H1 (cell line): Measurements from ENCODE around the gene FYB2. TPM values are rescaled to one million over a fixed set of nuclear protein-coding genes. Genes with fewer than 3 reads are reported as not detected.

Experiments
- CTCF ChIA-PET: fragments of 300-600 bp; sonication (Branson Sonifier 250); formaldehyde crosslinking; loops from one replicate; lab custom pipeline; 2021; ENCODE audit not compliant: partially characterized antibody; lab: Charles Lee
- POLR2A ChIA-PET: fragments of 300-600 bp; sonication (Branson Sonifier 250); formaldehyde crosslinking; loops from one replicate; lab custom pipeline; 2021; ENCODE audit warnings: inconsistent platforms; ENCODE audit not compliant: partially characterized antibody; lab: Charles Lee
- DNase-seq, 2 experiments: peaks; one replicate each; pipeline versions ENCODE4 v3.0.0 to v3.0.0-alpha.2; 2010 to 2022; ENCODE audit warnings: low spot score in 2 of 2, low read depth in 1 of 2, mixed read lengths in 1 of 2
- FAIRE-seq: peaks from 2 replicates; lab custom pipeline; 2011; peaks lifted over from hg19 to GRCh38; lab: Jason Lieb, UNC
- H2AFZ ChIP-seq: 2 replicates; pipeline ENCODE4 v1.8.1; 2012; ENCODE audit warnings: low read length, inconsistent platforms
- H2AK5ac ChIP-seq: 2 replicates; pipeline ENCODE4 v1.6.1; 2013; ENCODE audit warnings: low read depth, low read length
- H2BK120ac ChIP-seq: replicated peaks from 2 replicates; pipeline ENCODE3; 2013; ENCODE audit warnings: low read depth, low read length, inconsistent platforms
- H2BK12ac ChIP-seq: 2 replicates; pipeline ENCODE4 v1.6.1; 2013; ENCODE audit warnings: low read depth, low read length
- H2BK15ac ChIP-seq: 2 replicates; pipeline ENCODE4 v1.6.1; 2013; ENCODE audit warnings: low read length
- H2BK20ac ChIP-seq: 2 replicates; pipeline ENCODE4 v1.6.1; 2013; ENCODE audit warnings: low read length
- H2BK5ac ChIP-seq: 2 replicates; pipeline ENCODE4 v1.6.1; 2013; ENCODE audit warnings: low read depth, low read length
- H3K14ac ChIP-seq: 2 replicates; pipeline ENCODE4 v1.6.1; 2013; ENCODE audit warnings: inconsistent platforms; ENCODE audit not compliant: insufficient read length
- H3K18ac ChIP-seq: 2 replicates; pipeline ENCODE4 v1.6.1; 2013; ENCODE audit warnings: low read length; ENCODE audit errors: extremely low read depth
- H3K23ac ChIP-seq: 2 replicates; pipeline ENCODE4 v1.6.1; 2013; ENCODE audit warnings: inconsistent platforms; ENCODE audit not compliant: insufficient read length
- H3K23me2 ChIP-seq: 2 replicates; pipeline ENCODE4 v1.6.1; 2013; ENCODE audit warnings: low read depth, low read length
- H3K27ac ChIP-seq: 2 replicates; pipeline ENCODE4 v1.6.1; 2011; ENCODE audit warnings: low read depth, low read length, inconsistent platforms
- H3K27me3 ChIP-seq, 4 experiments: replicated peaks in 1 of 4; 1 replicate in 1 of 4; 2 replicates in 3 of 4; pipeline versions ENCODE4 v1.6.1 to v1.8.1; 2011 to 2013; ENCODE audit warnings: low read length in 3 of 4, mild to moderate bottlenecking in 3 of 4, inconsistent platforms in 2 of 4, mixed read lengths in 2 of 4, moderate library complexity in 1 of 4; ENCODE audit not compliant: control insufficient read depth in 3 of 4, insufficient read depth in 3 of 4; ENCODE audit errors: extremely low read depth in 1 of 4
- H3K36me3 ChIP-seq, 4 experiments: 2 replicates each; pipeline versions ENCODE4 v1.6.1 to v1.8.1; 2011 to 2013; ENCODE audit warnings: mild to moderate bottlenecking in 4 of 4, low read length in 3 of 4, moderate library complexity in 2 of 4, control low read depth in 1 of 4, inconsistent platforms in 1 of 4; ENCODE audit not compliant: insufficient read depth in 4 of 4, control insufficient read depth in 2 of 4
- H3K4ac ChIP-seq: replicated peaks from 2 replicates; pipeline ENCODE3; 2013; ENCODE audit warnings: low read length, low read depth, mixed read lengths, inconsistent platforms; ENCODE audit not compliant: insufficient read length
- H3K4me1 ChIP-seq, 4 experiments: replicated peaks in 1 of 4; 1 replicate in 1 of 4; 2 replicates in 3 of 4; pipeline versions ENCODE4 v1.6.1 to v1.8.1; 2011 to 2013; ENCODE audit warnings: low read length in 3 of 4, inconsistent platforms in 2 of 4, mixed read lengths in 1 of 4; ENCODE audit not compliant: insufficient read depth in 4 of 4, control insufficient read depth in 3 of 4
- H3K4me2 ChIP-seq, 2 experiments: 2 replicates each; pipeline versions ENCODE4 v1.6.1 to v1.8.1; 2011 to 2013; ENCODE audit warnings: low read depth in 2 of 2, low read length in 2 of 2, control low read depth in 1 of 2, inconsistent platforms in 1 of 2, mild to moderate bottlenecking in 1 of 2; ENCODE audit not compliant: insufficient read depth in 1 of 2
- H3K4me3 ChIP-seq, 4 experiments: fragments of 200-600, 300-600 bp in 1 of 4; sonication (generic), shearing (Covaris generic), sonication (Bioruptor Twin) in 1 of 4; 2 replicates each; pipeline versions ENCODE4 v1.5.1 to v1.8.1; 2011 to 2016; ENCODE audit warnings: low read length in 4 of 4, low read depth in 3 of 4, control low read depth in 2 of 4, inconsistent platforms in 2 of 4, mild to moderate bottlenecking in 2 of 4, mixed read lengths in 1 of 4, moderate library complexity in 1 of 4; ENCODE audit not compliant: insufficient read depth in 2 of 4; ENCODE audit errors: extremely low read depth in 1 of 4
- H3K56ac ChIP-seq: replicated peaks from 2 replicates; pipeline ENCODE3; 2013; ENCODE audit warnings: low read depth, mild to moderate bottlenecking, mixed read lengths, low read length, inconsistent platforms; ENCODE audit not compliant: insufficient read length
- H3K79me1 ChIP-seq: 2 replicates; pipeline ENCODE4 v1.6.1; 2013; ENCODE audit warnings: low read depth, low read length, control low read depth
- H3K79me2 ChIP-seq, 2 experiments: 2 replicates each; pipeline versions ENCODE4 v1.6.1 to v1.8.1; 2012 to 2013; ENCODE audit warnings: low read length in 2 of 2, mild to moderate bottlenecking in 2 of 2, inconsistent platforms in 1 of 2; ENCODE audit not compliant: insufficient read depth in 2 of 2, control insufficient read depth in 1 of 2
- H3K9ac ChIP-seq, 4 experiments: replicated peaks in 1 of 4; 1 replicate in 1 of 4; 2 replicates in 3 of 4; pipeline versions ENCODE4 v1.6.1 to v1.8.1; 2011 to 2013; ENCODE audit warnings: low read depth in 3 of 4, low read length in 3 of 4, control low read depth in 2 of 4, mild to moderate bottlenecking in 2 of 4, moderate library complexity in 2 of 4, inconsistent platforms in 1 of 4; ENCODE audit errors: extremely low read depth in 1 of 4
- H3K9me3 ChIP-seq, 2 experiments: 2 replicates each; pipeline versions ENCODE4 v1.6.1 to v1.8.1; 2012 to 2013; ENCODE audit warnings: mild to moderate bottlenecking in 2 of 2, moderate library complexity in 2 of 2, control low read depth in 1 of 2, inconsistent platforms in 1 of 2, low read depth in 1 of 2, low read length in 1 of 2, mixed read lengths in 1 of 2; ENCODE audit not compliant: insufficient read depth in 2 of 2
- H4K20me1 ChIP-seq, 2 experiments: replicated peaks in 1 of 2; 2 replicates each; pipeline versions ENCODE3 to v1.8.1; 2011 to 2013; ENCODE audit warnings: inconsistent platforms in 2 of 2, low read length in 2 of 2, mild to moderate bottlenecking in 1 of 2; ENCODE audit not compliant: insufficient read depth in 2 of 2, control insufficient read depth in 1 of 2
- H4K5ac ChIP-seq: 2 replicates; pipeline ENCODE4 v1.6.1; 2013; ENCODE audit warnings: low read length, low read depth, mixed read lengths, inconsistent platforms; ENCODE audit not compliant: insufficient read length
- H4K8ac ChIP-seq: 2 replicates; pipeline ENCODE4 v1.8.0; 2013; ENCODE audit warnings: mild to moderate bottlenecking, moderate library complexity, low read length, inconsistent platforms; ENCODE audit not compliant: insufficient read depth; ENCODE audit errors: extremely low read depth
- H4K91ac ChIP-seq: replicated peaks from 2 replicates; pipeline ENCODE3; 2013; ENCODE audit warnings: low read length, mixed read lengths, inconsistent platforms; ENCODE audit not compliant: insufficient read length
- CBX8 ChIP-seq: fragments of 300-800, 300-1000 bp; sonication (generic); IDR thresholded peaks from 2 replicates; pipeline ENCODE4 v1.7.1; 2016; ENCODE audit warnings: low read depth, low read length, borderline replicate concordance
- CREB1 ChIP-seq: IDR thresholded peaks from 2 replicates; pipeline ENCODE4 v1.6.1; 2012; ENCODE audit warnings: inconsistent platforms
- HDAC6 ChIP-seq: IDR thresholded peaks from one replicate; pipeline ENCODE4 v1.7.1; 2012; ENCODE audit warnings: low read depth, mild to moderate bottlenecking, inconsistent platforms, low read length, moderate library complexity
- KDM1A ChIP-seq: fragments of 200-600, 300-600 bp; sonication (generic); IDR thresholded peaks from 2 replicates; pipeline ENCODE4 v1.7.1; 2016; ENCODE audit warnings: mild to moderate bottlenecking, low read length, borderline replicate concordance
- KDM4A ChIP-seq: IDR thresholded peaks from one replicate; pipeline ENCODE4 v1.7.1; 2012; ENCODE audit warnings: low read depth, mild to moderate bottlenecking, moderate library complexity, low read length, inconsistent platforms; ENCODE audit not compliant: severe bottlenecking
- MAFK ChIP-seq: IDR thresholded peaks from 2 replicates; pipeline ENCODE4 v1.6.1; 2012; ENCODE audit warnings: low read depth, mild to moderate bottlenecking, improper control_type of control experiment, low read length
- RXRA ChIP-seq: IDR thresholded peaks from 2 replicates; pipeline ENCODE4 v1.6.1; 2011; ENCODE audit warnings: low read depth, mild to moderate bottlenecking, low read length, moderate library complexity; ENCODE audit not compliant: insufficient read depth
- SIN3A ChIP-seq, 2 experiments: IDR thresholded peaks in 1 of 2; conservative IDR thresholded peaks in 1 of 2; 2 replicates each; pipeline ENCODE4 v1.6.1; 2011 to 2012; ENCODE audit warnings: low read length in 2 of 2, improper control_type of control experiment in 1 of 2, low read depth in 1 of 2, mild to moderate bottlenecking in 1 of 2
- SRF ChIP-seq: IDR thresholded peaks from 2 replicates; pipeline ENCODE4 v1.6.1; 2011; ENCODE audit warnings: mild to moderate bottlenecking, low read depth, low read length, moderate library complexity
- WGBS, 2 experiments: shearing (Covaris generic) in 1 of 2; methylation state at CpG; one replicate each; pipeline versions ENCODE4 v1.1.6 to v1.1.7; 2013 to 2015; ENCODE audit warnings: low lambda C conversion rate in 2 of 2, mixed read lengths in 2 of 2, inconsistent platforms in 1 of 2, low coverage in 1 of 2, missing lambda C conversion rate in 1 of 2; ENCODE audit not compliant: insufficient replicate concordance in 2 of 2, insufficient coverage in 1 of 2, insufficient read length in 1 of 2; ENCODE audit errors: extremely low coverage in 1 of 2, missing lambda C conversion rate in 1 of 2; 5-methylcytosine and 5-hydroxymethylcytosine counted together
- polyA plus RNA-seq, 7 experiments: library from polyadenylated mRNA; depleted of rRNA in 3 of 7; stranded (reverse) in 5 of 7; unstranded in 2 of 7; fragments of >200 nt in 5 of 7; fragments of 200-250 nt in 2 of 7; gene quantifications; 1 replicate in 5 of 7; 2 replicates in 1 of 7; 4 replicates in 1 of 7; pipeline versions ENCODE4 v1.2.1 to v1.2.3, GENCODE V29; 2011 to 2013; ENCODE audit warnings: missing spikeins in 2 of 7, mixed read lengths in 2 of 7
- total RNA-seq: library from RNA; stranded (reverse); fragmentation: NEBNext Ultra II Directional; extraction: Animal tissue kit (Norgen Biotek cat#: 25700); gene quantifications from 2 replicates; pipeline ENCODE4 v1.2.1, GENCODE V29; 2021

The FYB2 gene
- total and polyA plus RNA-seq, 2 of the 8 experiments (the other 6 are each of a cell fraction or from before 2014, with no cell fraction given), result 0.11 to 0.17 TPM

- H4K8ac ChIP-seq, result no peak overlapping the region
- TF ChIP-seq CBX8 (no peak), MAFK (no peak), RXRA (no peak), KDM4A (no peak), HDAC6 (no peak), KDM1A (no peak), SIN3A (conservative IDR thresholded peaks at IDR 0.05 in 1 of 2, IDR thresholded peaks at IDR 0.05 in 1 of 2; ENCODE audit: low read depth in 1 of 2, low read length in 2 of 2) (no peak), CREB1 (no peak), SRF (no peak)
- no peak overlapping the region for H2BK15ac ChIP-seq
- no peaks in the 10 kb centered on the region for H3K27me3 ChIP-seq
- no peak overlapping the region for H3K4ac ChIP-seq
- POLR2A ChIA-PET, result no interaction called here
- no peak overlapping the region for H2AK5ac ChIP-seq
- FAIRE-seq (no peak), DNase-seq (no peak)
- no peak overlapping the region for H3K27ac ChIP-seq
- H3K36me3 ChIP-seq, result no peaks in the 10 kb centered on the region
- no peaks in the 10 kb centered on the region for H3K9me3 ChIP-seq
- H3K23ac ChIP-seq, result no peak overlapping the region
- no peak overlapping the region for H2BK12ac ChIP-seq
- H2BK120ac ChIP-seq, result no peak overlapping the region
- H4K20me1 ChIP-seq, result no peaks in the 10 kb centered on the region
- H3K18ac ChIP-seq, result no peak overlapping the region
- H3K56ac ChIP-seq, result no peak overlapping the region
- no peak overlapping the region for H2BK5ac ChIP-seq
- no peak overlapping the region for H4K5ac ChIP-seq
- WGBS, 2 experiments, result 90 to 100% methylated on average over 1 to 6 of the region's 6 CpGs
- no peaks in the 10 kb centered on the region for H3K79me1 ChIP-seq
- H3K4me2 ChIP-seq, result no peak overlapping the region
- H3K79me2 ChIP-seq, result no peaks in the 10 kb centered on the region
- no peak overlapping the region for H2AFZ ChIP-seq
- CTCF ChIA-PET, result interaction anchor here (0.6 to 1.8 kb wide), 4 partner anchors 16 to 29 kb away, joined by 3 to 7 read pairs (median 4); no protein-coding TSS in a partner anchor
- no peaks in the 10 kb centered on the region for H3K23me2 ChIP-seq
- H3K4me1 ChIP-seq, result no peaks in the 10 kb centered on the region
- H3K4me3 ChIP-seq, result no peak overlapping the region
- H3K14ac ChIP-seq, result no peak overlapping the region
- H2BK20ac ChIP-seq, result no peak overlapping the region
- H4K91ac ChIP-seq, result no peak overlapping the region
- H3K9ac ChIP-seq, result no peak overlapping the region
Observed at GRCh38 chr1:56774067-56774609, 45.1 kb downstream of the FYB2 start.
